Right lobe of liver (tissue), 6 donors: ENCODE data around the gene ANKRD31. TPM values are rescaled to one million over a fixed set of nuclear protein-coding genes. Genes with fewer than 3 reads are reported as not detected.

Experiments
- ATAC-seq, 4 donors: fragments of 200-7000 bp; cut with Tn5 transposase; one replicate each; pipeline ENCODE4 v1.9.1; 2020; ENCODE audit warnings: mild to moderate bottlenecking in 4 of 4, moderate library complexity in 4 of 4
- DNase-seq, 3 donors: peaks; one replicate each; pipeline ENCODE4 v3.0.0-alpha.2; 2020
- H3K27ac ChIP-seq, 3 donors: fragments of 200-600 bp; one replicate each; pipeline ENCODE4 v1.8.0; 2022
- H3K27me3 ChIP-seq, 2 donors: fragments of 200-600 bp; one replicate each; pipeline ENCODE4 v1.8.0; 2022
- H3K36me3 ChIP-seq, 4 donors: fragments of 200-600 bp; sonication (generic) in 1 of 4; one replicate each; pipeline versions ENCODE4 v1.5.1 to v1.8.0; 2017 to 2022; ENCODE audit warnings: control low read depth in 1 of 4
- H3K4me1 ChIP-seq, 4 donors: fragments of 200-600 bp; sonication (generic) in 1 of 4; one replicate each; pipeline versions ENCODE4 v1.5.1 to v1.8.0; 2017 to 2022; ENCODE audit warnings: control low read depth in 1 of 4
- H3K4me3 ChIP-seq, 3 donors: fragments of 200-600 bp; one replicate each; pipeline ENCODE4 v1.8.0; 2022
- H3K9me3 ChIP-seq, 4 donors: fragments of 200-600 bp; sonication (generic) in 1 of 4; one replicate each; pipeline versions ENCODE4 v1.5.1 to v1.8.0; 2017 to 2022; ENCODE audit warnings: control low read depth in 1 of 4
- POLR2A ChIP-seq: fragments of 450-650 bp; IDR thresholded peaks from one replicate; pipeline ENCODE4 v1.6.1; 2017; ENCODE audit warnings: antibody characterized with exemption, mild to moderate bottlenecking
- WGBS: methylation state at CpG from one replicate; pipeline ENCODE4 v1.1.6; 2018; ENCODE audit warnings: low coverage, low lambda C conversion rate; ENCODE audit not compliant: insufficient coverage; ENCODE audit errors: missing lambda C conversion rate; 5-methylcytosine and 5-hydroxymethylcytosine counted together
- intact Hi-C, 2 donors: fragments of 100-400 bp; cut with DNase I; formaldehyde crosslinking; loops; one replicate each; pipeline versions ENCODE4 v1.11.2 to v1.14.1; 2022
- total RNA-seq, 6 experiments: library from RNA; depleted of rRNA in 2 of 6; stranded (reverse); fragments of >200 nt in 2 of 6; fragmentation: NEBNext Ultra II Directional in 3 of 6; extraction: Animal tissue kit (Norgen Biotek cat#: 25700) in 3 of 6; gene quantifications; one replicate each; pipeline versions ENCODE4 v1.1.0 to v1.2.4, GENCODE V29; 2016 to 2023
- TF ChIP-seq, protein P1 (sequence below), 4 donors: fragments of 200-600 bp in 3 of 4; fragments of 450-650 bp in 1 of 4; IDR thresholded peaks; one replicate each; pipeline versions ENCODE4 v1.5.1 to v1.8.0; 2016 to 2022; ENCODE audit warnings: antibody characterized with exemption in 4 of 4, mild to moderate bottlenecking in 2 of 4
- donor health status: DM: no; HTN: yes; CAD: no.
- donor health status: DM: no; HTN: no; CAD: no.
- donor health status: DM: no; HTN: no; CAD: no.
- donor health status: DM: no; HTN: yes; CAD: no.
- donor health status: DM: no; HTN: yes; CAD: no.

The ANKRD31 gene
- total RNA-seq, 6 experiments from 2014 or later: 0.02 to 0.15 (median 0.12) TPM; not detected in 1

GRCh38 chr5:75078027-75078426 lies 158.7 kb downstream of the ANKRD31 start:
- TF ChIP-seq, protein P1, sequence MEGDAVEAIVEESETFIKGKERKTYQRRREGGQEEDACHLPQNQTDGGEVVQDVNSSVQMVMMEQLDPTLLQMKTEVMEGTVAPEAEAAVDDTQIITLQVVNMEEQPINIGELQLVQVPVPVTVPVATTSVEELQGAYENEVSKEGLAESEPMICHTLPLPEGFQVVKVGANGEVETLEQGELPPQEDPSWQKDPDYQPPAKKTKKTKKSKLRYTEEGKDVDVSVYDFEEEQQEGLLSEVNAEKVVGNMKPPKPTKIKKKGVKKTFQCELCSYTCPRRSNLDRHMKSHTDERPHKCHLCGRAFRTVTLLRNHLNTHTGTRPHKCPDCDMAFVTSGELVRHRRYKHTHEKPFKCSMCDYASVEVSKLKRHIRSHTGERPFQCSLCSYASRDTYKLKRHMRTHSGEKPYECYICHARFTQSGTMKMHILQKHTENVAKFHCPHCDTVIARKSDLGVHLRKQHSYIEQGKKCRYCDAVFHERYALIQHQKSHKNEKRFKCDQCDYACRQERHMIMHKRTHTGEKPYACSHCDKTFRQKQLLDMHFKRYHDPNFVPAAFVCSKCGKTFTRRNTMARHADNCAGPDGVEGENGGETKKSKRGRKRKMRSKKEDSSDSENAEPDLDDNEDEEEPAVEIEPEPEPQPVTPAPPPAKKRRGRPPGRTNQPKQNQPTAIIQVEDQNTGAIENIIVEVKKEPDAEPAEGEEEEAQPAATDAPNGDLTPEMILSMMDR (IDR thresholded peaks at IDR 0.05): no peak
- no peak for TF ChIP-seq POLR2A

GRCh38 chr5:75072061-75072460 lies 164.6 kb downstream of the ANKRD31 start:
- no peaks in the 10 kb centered on the region for H3K4me1 ChIP-seq
- no peaks in the 10 kb centered on the region for H3K36me3 ChIP-seq
- H3K27ac ChIP-seq: no peak overlapping the region
- TF ChIP-seq POLR2A: no peak
- H3K9me3 ChIP-seq: no peaks in the 10 kb centered on the region
- H3K4me3 ChIP-seq: no peak overlapping the region
- intact Hi-C loops: no loop called here
- no peaks in the 10 kb centered on the region for H3K27me3 ChIP-seq
- ATAC-seq (no peak), DNase-seq (no peak)

More at GRCh38 chr5:75078027-75078426, 158.7 kb downstream of the ANKRD31 start:
- intact Hi-C loops: no loop called here
- DNase-seq (no peak), ATAC-seq (no peak)
- H3K4me3 ChIP-seq: no peak overlapping the region
- WGBS: 66% methylated on average over 5 of the region's 5 CpGs
- no peaks in the 10 kb centered on the region for H3K36me3 ChIP-seq
- H3K9me3 ChIP-seq: no peaks in the 10 kb centered on the region
- no peaks in the 10 kb centered on the region for H3K4me1 ChIP-seq
- H3K27ac ChIP-seq: no peak overlapping the region
- H3K27me3 ChIP-seq: no peaks in the 10 kb centered on the region

DNA sequence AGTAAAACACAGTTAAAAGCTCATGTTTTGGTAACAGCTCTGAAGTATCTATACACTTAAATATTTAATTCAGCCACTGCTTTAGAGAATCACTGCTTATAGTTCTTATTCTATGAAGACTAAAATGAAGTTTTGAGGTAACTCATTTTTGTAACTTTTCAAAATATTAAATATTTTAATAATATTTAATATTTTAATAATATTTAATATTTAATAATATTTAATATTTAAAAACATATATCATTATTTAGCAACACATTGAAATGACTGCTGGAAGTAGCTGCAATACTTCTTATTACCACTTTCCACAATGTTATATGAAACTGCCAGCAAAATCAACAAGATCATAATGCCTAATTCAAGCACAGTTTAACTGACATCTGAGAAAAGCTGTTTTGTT lies 165.6 kb downstream of the ANKRD31 start:
- H3K27me3 ChIP-seq: no peaks in the 10 kb centered on the region
- DNase-seq (no peak), ATAC-seq (no peak)
- H3K27ac ChIP-seq: no peak overlapping the region
- H3K9me3 ChIP-seq: no peaks in the 10 kb centered on the region
- no peak for TF ChIP-seq POLR2A
- TF ChIP-seq, protein P1 (IDR thresholded peaks at IDR 0.05): no peak
- no peaks in the 10 kb centered on the region for H3K4me1 ChIP-seq
- no peaks in the 10 kb centered on the region for H3K36me3 ChIP-seq
- intact Hi-C loops: no loop called here
- no peak overlapping the region for H3K4me3 ChIP-seq

DNA sequence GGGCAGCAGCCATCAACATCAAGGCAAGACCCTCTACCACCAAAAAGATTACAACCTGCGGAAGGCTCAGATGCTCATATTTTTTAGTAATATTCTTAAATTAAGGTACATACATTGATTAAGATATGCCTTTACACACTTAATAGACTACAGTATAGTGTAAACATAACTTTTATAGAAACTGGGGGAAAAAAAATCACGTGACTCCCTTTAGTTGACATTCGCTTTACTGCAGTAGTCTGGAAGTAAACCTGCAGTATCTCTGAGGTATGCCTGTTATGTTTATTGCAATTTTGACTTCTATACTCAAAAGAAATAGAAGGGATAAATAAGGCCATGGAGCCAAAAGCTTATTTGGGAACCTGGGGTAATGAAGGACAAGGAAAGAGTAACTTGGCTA lies 169.2 kb downstream of the ANKRD31 start:
- Histone ChIP-seq H3K4me1 (no peaks in the 10 kb centered on the region), H3K27me3 (no peaks in the 10 kb centered on the region), H3K27ac (no peak overlapping the region), H3K4me3 (no peak overlapping the region), H3K9me3 (no peaks in the 10 kb centered on the region), H3K36me3 (no peaks in the 10 kb centered on the region)
- DNase-seq (no peak), ATAC-seq (no peak)
- 87% methylated on average over 3 of the region's 3 CpGs for WGBS
- intact Hi-C loops: no loop called here
- no peak for TF ChIP-seq POLR2A
- TF ChIP-seq, protein P1 (IDR thresholded peaks at IDR 0.05): no peak

- H3K9me3 ChIP-seq: no peaks in the 10 kb centered on the region
- no peaks in the 10 kb centered on the region for H3K27me3 ChIP-seq
- TF ChIP-seq POLR2A: no peak
- TF ChIP-seq, protein P1 (IDR thresholded peaks at IDR 0.05): no peak
- intact Hi-C loops: no loop called here
- no peak for ATAC-seq
- no peaks in the 10 kb centered on the region for H3K36me3 ChIP-seq
- no peak overlapping the region for H3K4me3 ChIP-seq
- no peak overlapping the region for H3K27ac ChIP-seq
- 78% methylated on average over 2 of the region's 2 CpGs for WGBS
- no peak for DNase-seq
- no peaks in the 10 kb centered on the region for H3K4me1 ChIP-seq
Observed at GRCh38 chr5:75062925-75063531, 173.7 kb downstream of the ANKRD31 start.
